ENCODE measurements around the gene P2RY2. TPM values are rescaled to one million over a fixed set of nuclear protein-coding genes. Genes with fewer than 3 reads are reported as not detected.
A peak's percentile ranks its signal among the peaks of the same experiment; 100 is the strongest.
"Not testable (repeated sequence)": the region's sequence is repeated elsewhere in the genome, so short reads cannot be mapped to it uniquely, and the experiment has no call there.

The P2RY2 gene
- total RNA-seq, 2 donors from 2014 or later = 0.74 to 3.1 TPM

DNA sequence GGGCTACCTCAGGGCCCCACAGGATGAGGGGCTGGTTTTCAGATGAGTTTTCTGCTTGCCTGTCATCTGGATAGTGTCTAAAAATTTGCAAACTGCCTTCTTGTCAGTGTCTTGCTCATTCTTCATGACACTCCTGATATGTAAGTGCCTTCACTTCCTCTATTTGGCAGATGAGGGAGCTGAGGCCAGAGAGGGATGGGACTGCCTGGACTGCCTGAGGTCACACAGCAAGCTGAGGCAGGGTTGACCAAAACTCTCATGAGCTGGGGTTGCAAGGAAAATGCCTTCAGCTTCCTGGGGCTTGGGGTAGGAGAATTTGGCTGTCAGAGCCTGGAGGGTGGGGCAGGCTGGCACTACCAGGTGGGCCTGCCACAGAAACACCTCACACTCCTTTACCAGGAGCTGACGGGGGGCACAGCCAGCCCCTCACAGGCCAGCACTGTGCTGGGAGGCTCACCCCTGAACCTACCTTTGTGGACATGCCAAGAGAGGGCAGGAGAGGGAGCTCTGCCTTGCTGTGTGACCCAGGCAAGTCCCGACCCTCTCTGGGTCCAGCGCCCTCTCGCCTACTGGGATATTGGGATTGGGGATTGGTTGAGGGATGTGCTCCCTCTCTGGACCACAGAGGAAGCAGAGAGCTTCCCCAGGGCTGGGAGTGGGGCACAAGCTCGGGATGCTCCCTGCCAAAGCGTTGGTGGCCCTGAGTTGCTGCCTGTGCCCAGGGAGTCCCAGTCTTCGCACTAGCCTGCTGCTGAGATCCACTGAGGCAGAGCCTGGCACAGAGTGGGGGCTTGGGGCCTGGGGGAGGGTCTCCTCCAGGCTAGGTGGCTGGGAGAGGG is 52.2 kb downstream of the P2RY2 start:
- DNase-seq (ENCODE audit: low spot score) = peak; percentile 67
- intact Hi-C loops (cut with DNase I) = no loop called here

DNA sequence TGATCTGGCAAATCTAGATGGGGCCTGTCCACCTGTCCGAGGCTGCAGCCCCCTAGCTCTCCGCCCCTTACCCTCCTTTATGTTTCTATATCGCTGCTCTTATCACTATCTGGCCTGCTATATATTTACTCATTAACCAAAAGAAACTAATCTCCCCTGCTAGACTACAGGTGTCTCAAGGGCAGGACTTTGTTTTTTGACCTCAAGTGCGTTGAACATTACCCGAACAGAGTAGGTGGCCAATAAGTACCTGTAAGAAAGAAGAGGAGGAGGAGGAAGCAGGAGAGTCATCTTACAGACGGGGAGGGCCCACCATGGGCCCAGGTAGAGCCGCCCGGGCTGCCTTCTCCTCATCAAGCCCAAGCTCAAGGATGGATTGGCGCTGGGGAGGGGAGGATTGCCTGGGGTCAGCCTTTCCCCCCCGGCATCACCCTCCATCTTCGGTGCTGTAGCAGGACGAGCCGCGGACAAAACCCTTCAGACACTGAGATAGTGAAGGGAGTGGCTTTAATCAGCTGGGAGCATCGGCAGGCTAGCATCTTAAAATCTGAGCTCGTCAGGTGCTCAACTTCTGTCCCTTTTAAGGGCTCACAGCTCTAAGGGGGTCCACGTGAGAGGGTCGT is 52.9 kb downstream of the P2RY2 start:
- DNase-seq (ENCODE audit: low spot score) = peak; percentile 57

DNA sequence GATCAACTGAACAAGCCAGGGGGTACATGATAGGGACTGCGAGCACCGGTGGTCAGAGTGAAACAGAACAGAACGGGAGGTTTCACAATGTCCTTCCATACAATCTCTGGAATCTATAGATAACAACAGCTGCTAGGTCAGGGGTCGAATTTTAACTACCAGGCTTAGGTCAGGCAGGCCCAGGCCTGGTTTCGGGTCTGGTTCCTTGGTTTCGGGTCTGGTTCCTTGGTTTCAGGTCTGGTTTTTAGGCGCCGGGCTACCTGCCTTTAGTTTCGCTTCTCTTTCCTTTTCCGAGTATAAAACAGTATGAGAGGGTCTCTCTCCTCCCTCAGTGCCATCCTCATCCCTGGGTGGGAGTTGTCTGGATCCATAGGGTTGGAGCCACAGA is 53.4 kb downstream of the P2RY2 start:
- peak; percentile 29 for DNase-seq (ENCODE audit: low spot score)
- intact Hi-C loops (cut with DNase I) = not testable (repeated sequence)

More for the DNA sequence above, 52.9 kb downstream of the P2RY2 start:
- intact Hi-C loops (cut with DNase I) = no loop called here

DNA sequence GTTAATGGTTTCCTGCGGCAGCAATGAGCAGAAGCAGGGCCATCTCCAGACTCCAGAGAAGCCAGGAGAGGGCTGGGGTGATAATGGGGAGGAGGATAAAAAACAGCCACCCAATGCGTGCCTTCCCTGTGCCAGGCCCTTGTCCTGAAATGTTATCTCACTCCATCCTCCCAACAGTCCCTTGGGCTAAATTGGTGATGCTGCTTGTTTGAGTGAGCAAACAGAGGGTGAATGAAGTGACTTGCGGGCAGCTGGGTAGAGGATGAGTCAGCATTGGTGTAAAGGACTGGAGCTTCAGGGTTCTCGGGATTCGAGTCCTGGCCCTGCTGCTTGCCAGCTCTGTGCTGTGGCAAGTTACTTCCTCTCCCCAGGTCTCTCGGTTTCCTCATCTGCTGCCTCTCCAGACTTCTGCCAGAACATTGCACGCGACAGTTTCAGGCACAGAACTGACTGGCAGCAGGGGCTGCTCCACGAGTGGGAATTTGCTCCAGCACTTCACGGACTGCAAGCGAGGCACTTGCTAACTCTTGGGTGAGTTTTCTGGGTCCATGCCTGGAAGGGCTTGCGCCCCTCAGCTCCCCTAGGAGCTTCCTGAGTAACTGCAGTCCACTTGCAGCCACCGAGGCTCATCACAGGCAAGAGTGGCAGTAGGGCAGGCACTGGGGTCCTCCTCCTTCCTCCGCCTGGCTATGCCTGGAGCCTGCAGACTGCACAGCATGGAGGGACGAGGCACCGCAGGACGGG is 54.0 kb downstream of the P2RY2 start, which contains the start of gene P2RY6:
TSS of gene P2RY6 (plus strand) at position 403 of the 744 bp plus-strand sequence. CDS start 24,181 bp downstream, outside the sequence.
- intact Hi-C loops (cut with DNase I) = no loop called here
- DNase-seq (ENCODE audit: low spot score) = peak; percentile 81

DNA sequence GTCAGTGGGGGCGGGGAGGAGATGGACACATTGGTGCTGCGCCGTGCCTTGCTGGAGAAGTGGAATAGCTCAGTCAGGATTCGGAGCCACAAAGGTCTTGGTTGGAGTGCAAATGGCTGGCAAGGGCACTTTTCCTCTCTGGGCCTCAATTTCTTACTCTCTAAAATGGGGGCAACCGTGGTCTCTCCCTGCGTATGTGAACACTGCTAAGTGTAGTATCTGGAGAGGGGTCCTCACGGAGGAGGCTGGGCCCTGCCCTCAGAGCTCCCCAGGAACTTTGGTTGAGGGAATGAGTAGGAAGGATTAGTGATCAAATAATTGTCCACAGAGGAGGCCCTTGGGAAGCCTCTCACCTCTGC is 54.6 kb downstream of the P2RY2 start:
- DNase-seq (ENCODE audit: low spot score) = no peak
- intact Hi-C loops (cut with DNase I) = no loop called here

DNA sequence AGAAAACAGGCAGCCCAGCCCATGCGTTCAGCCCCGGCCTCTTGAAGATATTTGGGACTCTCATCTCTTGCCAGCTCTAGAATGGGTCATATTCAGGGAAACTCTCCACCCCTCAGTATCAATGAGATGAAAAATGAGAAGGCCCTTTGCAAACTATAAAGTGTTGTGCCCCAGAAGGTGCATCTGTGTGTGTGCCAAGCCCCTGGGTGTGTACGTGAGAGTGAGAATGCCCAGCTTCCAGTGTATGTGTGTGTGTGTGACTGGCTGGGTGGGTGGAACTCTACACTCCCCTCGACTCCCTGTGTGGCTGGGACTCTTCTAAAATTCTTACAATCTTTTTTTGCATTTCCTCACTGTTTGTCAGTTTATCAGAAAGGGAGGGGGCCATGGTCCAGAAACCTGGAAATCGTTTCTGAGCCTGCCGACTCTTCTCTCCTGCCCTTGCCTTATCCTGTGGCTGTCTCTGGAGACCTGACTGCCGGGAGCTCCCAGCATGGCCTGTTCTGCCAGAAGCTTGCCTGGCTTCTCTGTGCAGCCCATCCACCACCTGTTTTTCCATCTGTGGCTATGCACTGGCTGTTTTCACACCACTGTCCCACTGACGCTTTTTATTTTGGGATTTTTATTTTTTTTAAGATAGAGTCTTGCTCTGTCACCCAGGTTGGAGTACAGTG is 55.3 kb downstream of the P2RY2 start:
- peak; percentile 58 for DNase-seq (ENCODE audit: low spot score)
- intact Hi-C loops (cut with DNase I) = no loop called here

DNA sequence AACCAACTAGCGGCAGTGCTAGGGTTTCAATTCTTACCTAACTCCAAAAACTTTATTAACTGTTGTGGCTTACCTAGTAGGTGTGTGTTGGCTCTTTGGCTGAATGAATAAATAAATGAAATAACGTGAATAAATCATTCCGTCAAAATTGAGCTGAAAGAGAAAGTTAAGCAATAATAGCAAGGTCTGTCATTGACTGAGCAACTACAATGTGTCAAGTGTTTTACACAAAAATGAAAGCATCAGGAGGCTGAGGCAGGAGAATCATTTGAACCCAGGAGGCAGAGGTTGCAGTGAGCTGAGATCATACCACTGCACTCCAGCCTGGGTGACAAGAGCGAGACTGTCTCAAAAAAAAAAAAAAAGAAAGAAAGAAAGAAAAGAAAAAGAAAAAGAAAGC is 56.1 kb downstream of the P2RY2 start:
- DNase-seq (ENCODE audit: low spot score) = not testable (repeated sequence)

DNA sequence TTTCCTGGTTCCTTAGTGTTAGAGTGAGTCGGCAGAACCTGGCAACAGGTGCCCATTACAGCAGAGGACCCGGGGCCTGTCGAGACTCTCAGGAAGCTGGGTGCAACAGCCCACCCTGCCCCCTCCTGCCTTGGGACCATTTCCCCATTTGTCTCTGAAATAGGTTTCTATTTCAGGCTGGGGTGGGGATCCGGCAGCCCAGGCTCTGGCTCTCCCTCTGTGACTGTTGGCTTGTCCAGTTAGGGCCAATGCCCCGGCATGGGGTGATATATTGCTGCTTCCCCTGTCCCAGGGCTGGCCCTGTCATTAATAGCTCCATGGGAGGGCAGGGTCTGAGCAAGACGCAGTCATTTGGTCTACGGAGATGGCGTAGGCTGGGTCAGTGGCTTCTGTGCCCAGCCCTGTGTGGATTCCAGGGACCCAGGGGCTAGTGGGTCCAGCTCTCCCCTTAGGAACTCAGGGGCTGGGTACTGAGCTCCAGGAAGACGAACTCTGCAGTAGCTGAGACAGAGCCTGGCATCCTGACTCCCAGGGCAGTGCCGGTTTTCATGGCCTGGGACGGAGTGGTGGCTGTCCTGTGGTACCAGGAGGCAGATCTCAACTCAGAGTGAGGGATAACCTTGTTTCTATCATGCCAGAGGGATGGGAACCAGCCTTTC is 56.8 kb downstream of the P2RY2 start:
- peak; percentile 71 for DNase-seq (ENCODE audit: low spot score)
- intact Hi-C loops (cut with DNase I) = no loop called here

More for the DNA sequence above, 56.1 kb downstream of the P2RY2 start:
- intact Hi-C loops (cut with DNase I) = not testable (repeated sequence)

DNA sequence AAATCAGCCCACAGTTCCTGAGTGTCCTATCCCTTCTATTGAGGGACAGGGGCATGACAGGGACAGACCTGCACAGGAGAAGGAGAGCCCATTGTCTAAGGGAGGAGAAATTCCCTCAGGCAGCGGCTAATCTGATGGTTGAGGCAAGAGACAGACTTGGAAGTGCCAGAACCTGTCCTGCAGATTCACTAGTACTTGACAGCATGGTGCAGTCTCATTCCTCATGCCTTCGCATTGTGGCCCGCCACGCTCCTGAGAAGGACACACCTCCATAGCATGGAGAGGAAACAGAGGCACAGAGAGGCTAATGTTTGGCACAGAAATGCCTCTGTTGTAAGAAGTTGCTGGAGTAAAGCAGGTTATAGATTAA is 57.3 kb downstream of the P2RY2 start:
- peak; percentile 53 for DNase-seq (ENCODE audit: low spot score)
- intact Hi-C loops (cut with DNase I) = no loop called here

DNA sequence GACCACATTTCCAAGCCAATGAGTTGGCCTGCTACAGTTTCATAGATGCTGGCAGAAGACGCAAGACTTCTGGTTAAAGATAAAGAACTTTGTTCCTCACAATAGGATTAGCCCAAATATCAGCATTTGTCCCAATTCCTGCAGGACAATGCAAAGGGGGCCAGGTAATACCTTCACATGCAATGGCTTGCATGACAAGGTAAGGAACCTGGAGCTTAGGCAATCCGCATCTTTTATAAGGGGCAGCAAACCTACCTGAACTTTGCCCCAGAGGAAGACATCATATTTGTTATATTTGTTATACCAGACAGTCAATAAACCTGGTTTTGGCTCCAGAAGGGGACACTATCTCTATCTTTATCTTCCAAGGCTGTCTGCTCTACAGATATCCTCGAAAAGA is 59.4 kb downstream of the P2RY2 start:
- DNase-seq (ENCODE audit: low spot score) = peak; percentile 1
- intact Hi-C loops (cut with DNase I) = no loop called here

DNA sequence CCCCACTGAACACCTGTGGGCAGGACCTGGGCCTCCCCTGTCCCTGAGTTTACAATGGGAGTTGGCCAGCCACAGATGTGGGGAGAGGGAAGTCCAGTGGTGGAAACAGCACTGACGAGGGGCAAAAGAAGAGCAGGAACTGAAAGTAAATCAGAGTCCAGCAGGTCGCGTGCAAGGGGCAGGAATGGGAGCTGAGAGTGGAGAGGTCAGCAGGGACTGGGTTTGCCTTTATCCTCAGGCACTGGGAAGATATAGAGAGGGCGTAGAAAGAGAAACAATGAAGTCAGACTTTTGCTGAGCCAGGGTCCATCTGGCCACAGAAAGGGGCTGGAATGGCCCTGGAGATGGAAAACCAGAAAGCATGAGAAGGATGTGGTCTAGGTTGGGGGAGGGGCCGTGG is 62.5 kb downstream of the P2RY2 start:
- DNase-seq (ENCODE audit: low spot score) = peak; percentile 82
- intact Hi-C loops (cut with DNase I) = loop anchor here (10.0 kb wide), 2 partner anchors 96 to 446 kb away; no protein-coding TSS in a partner anchor

DNA sequence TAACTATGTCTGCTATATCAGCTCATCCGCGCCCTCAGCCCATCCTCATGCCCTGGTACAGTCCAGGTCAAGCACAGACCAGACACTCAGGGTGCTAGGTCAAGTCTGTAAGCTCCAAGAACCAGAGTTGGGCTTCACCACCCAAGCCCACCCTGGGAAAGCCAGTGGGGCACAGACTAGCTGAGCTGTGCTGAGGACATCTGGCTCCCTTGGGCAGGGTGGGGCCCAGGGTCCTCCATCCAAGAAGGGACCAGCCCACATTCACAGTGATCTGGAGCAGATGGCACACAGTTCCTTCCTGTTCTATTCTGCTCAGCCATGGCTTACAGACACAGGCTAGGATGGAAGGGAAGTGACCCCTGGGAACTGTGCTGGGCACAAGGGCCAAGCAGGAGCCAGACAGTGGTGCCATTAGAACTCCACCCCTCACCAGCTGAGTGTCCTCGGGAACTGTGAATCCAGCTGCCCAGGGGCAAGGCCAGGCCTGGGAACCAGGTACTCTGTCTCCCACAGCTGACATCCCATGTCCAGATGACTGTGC is 63.2 kb downstream of the P2RY2 start:
- peak; percentile 73 for DNase-seq (ENCODE audit: low spot score)
- intact Hi-C loops (cut with DNase I) = loop anchor here (10.0 kb wide), 2 partner anchors 96 to 446 kb away; no protein-coding TSS in a partner anchor

DNA sequence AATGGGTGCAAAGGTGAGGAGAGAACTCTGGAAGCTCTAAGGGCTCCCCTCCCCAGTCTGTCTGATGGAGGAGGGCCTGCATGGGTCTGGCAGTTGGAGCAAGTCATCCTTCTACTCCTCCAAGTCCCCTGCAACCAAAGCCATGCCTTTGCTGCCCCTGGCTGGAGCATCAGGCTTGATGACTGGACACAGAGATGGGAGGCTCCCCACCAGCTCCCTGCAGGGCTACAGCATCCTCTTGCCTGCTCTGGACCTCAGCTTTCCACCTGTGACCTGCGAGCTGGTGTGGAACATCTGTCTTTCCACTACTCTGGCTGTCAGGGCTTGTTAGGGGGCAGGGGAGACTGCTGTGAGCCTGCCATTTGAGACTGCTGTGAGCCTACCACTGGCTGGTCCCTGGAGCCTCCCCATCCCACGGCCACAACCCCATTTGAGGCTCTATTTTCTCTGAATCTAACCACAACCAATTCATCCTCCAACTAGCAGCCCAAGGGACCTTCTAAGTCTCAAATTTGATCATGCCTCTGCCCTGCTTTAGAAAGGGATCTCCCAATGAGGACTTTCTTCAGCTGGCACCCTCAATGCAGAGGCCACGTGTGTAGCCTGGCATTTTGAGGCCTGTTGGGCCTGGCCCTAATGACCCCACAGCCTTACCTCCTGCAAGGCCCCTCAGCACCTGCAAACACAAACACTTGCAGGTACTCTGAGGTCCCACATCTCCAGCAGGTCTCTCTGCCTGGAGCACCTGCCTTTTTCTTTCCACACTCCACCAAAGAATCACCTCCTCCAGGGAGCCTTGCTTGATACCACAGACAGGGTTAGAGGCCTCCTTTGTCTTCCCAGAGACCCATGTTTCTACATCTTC is 63.9 kb downstream of the P2RY2 start:
- peak; percentile 31 for DNase-seq (ENCODE audit: low spot score)

DNA sequence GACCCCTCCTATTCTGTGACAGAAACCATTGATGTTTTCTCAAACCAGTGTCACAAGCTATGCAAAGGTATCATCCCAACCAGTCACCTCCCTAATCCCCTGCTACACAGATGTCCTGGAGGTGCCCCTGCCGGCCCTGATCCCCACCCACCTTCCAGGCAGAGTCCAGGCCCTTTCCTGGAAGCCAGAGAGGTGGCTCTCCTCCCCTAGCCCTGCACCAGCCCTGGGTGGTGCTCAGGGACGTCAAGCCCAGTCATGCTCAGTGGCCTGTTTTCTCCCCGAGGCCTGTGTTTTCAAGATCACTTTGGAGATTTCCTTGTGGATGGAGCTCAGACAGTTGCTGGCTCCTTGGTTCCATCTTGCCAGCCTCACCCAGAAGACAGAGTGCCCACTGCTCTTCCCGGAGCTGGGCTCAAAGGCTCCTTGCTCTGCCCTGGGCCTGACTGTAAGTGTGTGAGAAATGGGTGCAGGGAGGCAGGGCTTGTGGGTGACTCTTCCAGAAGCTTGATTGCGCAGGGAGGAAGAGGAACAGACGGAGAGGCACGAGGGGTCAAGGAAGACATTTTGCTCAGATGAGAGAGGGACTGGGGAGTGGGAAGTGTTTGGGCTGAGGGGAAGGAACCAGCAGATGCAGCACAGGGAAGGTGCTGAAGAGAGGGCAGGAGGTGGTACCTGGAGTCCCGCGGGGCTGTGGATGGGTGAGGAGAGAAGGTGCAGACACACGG is 65.4 kb downstream of the P2RY2 start:
- peak; percentile 53 for DNase-seq (ENCODE audit: low spot score)
- intact Hi-C loops (cut with DNase I) = loop anchor here (10.0 kb wide), 2 partner anchors 99 to 449 kb away; no protein-coding TSS in a partner anchor

More for the DNA sequence above, 63.9 kb downstream of the P2RY2 start:
- intact Hi-C loops (cut with DNase I) = loop anchor here (10.0 kb wide), 2 partner anchors 97 to 447 kb away; no protein-coding TSS in a partner anchor

DNA sequence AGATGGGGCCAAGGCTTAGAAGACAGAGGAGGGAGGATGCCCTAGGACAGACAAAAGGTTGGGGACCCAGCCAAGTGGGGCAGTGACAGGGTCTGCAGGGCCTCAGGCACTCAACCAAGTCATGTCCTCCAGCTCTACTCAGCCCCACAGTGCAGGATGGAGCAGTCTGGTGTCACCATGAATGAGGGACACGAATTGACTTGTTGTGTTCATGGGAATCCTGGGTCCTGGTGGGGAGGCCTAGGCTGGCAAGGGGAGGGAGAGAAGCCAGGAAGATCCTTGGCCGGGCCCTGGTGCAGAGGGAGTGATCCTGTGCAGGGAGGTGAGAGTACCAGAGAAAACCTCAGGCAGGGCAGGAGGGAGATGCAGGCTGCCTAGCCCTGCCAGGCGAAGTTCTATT is 66.0 kb downstream of the P2RY2 start:
- intact Hi-C loops (cut with DNase I) = loop anchor here (10.0 kb wide), 2 partner anchors 99 to 449 kb away; no protein-coding TSS in a partner anchor
- DNase-seq (ENCODE audit: low spot score) = peak; percentile 25

DNA sequence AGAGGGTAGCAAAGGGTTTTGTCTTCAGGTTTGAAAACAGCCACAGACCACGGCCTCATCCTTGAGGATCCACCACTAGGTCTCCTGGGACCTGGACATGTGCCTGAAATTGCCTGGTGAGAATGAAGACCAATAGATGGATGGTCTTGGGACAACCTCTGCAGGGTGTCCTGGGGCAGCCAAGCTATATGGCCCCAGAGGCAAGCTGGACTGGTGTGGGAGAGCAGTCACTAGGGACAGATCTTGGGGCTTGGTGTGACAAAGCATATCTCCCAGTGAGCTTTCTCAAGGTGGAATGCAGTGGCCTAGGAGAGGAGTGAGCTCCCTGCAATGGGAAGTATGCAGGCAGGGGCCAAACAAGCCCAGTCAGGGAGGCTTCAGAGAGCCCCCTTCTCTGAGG is 67.6 kb downstream of the P2RY2 start:
- DNase-seq (ENCODE audit: low spot score) = peak; percentile 37
- intact Hi-C loops (cut with DNase I) = loop anchor here (5.0 to 10.0 kb wide), 4 partner anchors 43 to 451 kb away; no protein-coding TSS in a partner anchor

Data from posterior vena cava (tissue), 2 donors.